GM18508 (cell line): Measurements from ENCODE around the gene CYB5A.

Source experiments
- ATAC-seq: cut with Tn5 transposase; IDR thresholded peaks from one replicate; pipeline ENCODE4 v1.9.1; 2021; ENCODE audit warnings: moderate number of reproducible peaks; ENCODE audit not compliant: insufficient read depth, unreplicated experiment

CYB5A gene

DNA sequence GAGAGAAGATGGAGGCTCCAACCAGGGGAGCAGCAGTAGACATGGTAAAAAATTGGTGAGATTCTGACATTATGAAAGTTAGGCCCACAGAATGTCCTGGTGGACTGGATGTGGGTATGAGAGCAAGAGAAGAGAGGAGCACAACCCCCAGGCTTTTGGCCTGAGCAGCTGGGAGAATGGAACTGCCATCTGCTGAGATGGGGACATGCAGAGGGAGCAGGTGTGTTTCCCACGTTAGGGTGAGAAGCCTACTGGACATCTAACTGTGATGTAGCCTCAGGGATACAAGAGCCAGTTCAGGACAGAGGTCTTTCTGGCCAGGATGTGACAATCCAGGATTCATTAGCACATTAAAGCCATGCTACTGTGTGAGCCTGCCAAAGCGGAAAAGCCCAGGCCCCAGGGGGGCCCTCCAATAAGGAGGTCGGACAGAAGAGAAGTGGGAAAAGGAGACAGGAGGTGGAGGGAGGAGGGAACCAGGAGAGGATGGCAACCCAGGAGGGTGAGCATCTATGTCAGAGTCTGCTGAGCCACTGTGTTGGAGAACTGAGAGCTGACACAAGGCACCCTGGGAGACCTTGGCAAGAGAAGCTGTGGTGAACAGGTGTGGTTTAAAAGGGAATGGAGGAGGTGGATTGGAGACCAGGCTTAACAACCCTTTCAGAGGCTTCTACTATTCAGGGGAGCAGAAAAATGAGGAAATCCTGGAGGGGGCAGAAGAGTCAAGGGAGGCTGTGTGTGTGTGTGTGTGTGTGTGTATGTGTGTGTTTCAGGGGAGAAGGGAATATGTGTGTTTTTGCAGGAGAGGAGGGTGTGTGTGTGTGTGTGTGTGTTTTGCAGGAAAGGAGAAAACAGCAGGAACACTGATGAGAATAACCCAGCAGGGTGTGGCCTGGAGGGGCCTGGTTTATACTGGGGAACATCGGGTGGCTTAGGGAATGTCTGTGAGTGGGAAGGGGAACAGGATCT, 10.5 kb downstream of the CYB5A start:
- no peak for ATAC-seq

DNA sequence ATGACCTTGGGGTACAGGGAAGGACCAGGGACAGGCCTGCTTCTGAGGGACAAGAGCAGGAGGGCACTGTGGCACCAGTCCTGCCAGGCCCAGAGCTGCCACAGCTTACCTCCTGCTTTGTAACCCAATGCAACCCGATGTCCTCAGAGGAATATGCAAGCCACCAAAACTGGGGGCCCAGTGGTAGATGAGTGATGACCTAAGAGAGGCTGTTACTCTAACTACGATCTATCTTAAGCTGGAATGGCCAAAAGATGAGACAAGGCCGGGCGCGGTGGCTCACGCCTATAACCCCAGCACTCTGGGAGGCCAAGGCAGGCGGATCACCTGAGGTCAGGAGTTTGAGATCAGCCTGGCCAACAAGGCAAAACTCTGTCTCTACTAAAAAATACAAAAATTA, 12.8 kb downstream of the CYB5A start:
- ATAC-seq: no peak

DNA sequence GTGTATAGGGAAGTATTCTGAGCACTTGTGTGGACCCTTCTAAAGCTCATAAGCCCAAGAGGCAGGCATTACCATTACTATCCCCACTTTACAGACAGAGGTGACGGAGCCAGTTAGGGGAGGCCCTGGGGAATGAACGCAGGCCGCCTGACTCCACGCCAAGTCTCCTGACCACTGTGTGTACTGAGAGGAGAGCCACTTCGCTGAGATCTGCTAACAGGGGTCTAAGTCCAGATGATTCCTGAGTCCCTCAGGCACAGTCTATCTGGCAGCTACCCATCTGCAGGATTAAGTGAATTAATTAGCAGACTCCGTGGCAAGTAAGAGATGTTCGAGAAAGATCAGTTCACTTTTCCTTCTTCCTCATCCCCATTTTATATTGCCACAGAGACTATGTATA, 13.7 kb downstream of the CYB5A start:
- ATAC-seq: no peak

DNA sequence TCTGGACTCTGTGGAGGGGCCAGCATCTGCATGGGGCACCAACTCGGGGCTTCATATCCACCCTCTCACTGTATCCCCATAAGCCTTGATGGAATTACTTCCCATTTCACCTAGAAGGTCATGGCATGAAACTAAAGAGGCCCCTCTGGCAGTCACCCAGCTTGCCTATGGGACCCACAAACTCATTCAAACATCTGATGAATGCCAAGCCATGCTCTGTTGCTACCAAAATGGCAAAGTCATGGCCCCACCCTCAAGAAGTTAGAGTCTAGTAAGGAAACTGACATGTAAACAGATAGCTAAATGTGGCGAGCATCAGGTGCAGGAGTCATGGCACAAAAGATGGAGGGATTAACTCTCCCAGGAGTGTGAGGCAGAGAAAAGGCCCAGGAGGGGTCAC, 14.5 kb downstream of the CYB5A start:
- ATAC-seq: no peak

DNA sequence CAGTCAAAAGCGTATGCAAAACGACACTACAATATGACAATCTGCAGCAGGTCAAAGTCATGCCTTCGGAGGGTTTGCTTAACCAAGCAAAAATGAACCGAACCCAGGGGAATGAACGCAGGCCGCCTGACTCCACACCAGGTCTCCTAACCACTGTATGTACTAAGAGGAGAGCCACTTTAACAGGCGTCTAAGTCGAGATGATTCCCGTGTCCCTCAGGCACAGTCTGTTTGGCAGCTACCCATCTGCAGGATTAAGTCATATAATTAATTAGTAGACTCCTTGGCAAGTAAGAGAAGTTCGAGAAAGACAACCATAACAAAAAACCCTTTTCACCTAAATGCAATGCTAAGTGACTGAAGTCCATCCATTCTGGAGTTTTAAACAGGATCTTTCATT, 15.2 kb downstream of the CYB5A start:
- ATAC-seq: no peak

DNA sequence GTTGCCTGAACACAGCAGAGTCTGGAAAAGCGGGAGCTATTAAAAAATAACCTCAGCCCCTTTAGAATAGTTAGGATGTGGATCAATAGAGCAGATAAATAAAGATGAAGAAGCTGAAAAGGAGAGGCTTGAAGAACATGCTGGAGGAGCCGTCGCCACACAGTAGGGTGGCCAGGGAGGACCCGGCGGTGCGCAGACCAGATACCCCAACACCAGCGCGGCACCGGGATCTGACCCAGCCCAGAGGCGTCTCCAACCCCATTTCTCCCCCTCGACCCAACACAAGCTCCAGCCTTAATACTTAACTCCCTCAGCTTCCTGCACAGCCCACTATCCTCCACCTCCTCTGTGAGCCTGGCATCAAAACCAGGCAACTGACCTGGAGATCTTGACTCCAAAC, 16.0 kb downstream of the CYB5A start:
- ATAC-seq: no peak

DNA sequence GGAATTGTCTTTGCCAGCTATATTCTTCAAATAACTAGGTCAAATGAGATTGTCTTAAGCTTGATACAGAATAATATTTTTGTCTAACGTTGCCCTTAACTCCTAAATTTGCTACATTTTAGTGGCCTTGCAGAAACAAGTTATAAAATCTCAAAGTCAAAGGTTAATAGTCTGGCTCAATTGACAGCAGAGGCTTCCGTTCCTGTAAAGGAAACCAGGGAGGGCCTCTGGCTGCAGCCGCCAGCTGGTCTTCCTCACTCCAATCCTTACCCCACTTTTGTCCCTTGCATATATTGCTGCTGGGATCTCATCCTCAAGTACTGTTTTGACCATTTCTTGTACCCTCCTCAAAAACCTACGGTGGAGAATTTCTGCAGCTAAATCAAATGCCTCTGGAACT, 17.1 kb downstream of the CYB5A start:
- no peak for ATAC-seq

DNA sequence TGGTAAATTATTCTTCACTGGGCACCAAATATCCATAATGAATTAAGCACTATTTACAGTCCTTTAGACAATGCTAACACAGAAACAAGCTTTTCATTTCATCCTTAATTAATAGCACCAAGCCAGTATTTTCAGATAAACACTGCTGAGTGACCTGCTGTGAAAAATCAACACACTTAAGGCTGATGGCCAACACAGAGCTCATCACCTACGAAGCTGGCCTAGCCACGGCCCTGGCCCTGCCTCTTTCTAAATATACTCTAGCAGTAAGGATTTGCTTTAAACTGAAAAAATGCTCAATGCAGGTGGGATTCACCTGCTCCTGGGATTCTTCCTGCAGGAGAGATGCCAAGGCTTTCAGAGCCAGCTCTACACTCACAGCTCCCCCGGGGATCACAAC, 18.4 kb downstream of the CYB5A start:
- no peak for ATAC-seq

DNA sequence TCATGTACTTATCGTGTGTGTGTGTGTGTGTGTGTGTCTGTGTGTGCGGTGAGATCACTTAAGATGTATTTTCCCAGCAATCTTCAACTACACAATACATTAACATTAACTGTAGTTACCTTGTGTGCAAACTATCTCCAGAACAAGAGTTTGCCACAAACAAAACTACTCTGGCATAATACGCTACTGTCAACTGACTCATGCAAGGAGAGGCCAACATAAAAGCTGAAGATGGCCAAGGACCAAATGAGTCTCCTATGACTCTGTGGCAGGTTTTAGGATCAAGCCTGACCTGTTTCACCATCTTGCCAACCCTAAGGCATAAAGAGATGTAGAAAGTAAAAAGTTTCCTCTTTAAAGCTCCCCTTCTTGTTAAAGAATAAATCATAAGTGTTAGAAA, 20.1 kb downstream of the CYB5A start:
- ATAC-seq: no peak

DNA sequence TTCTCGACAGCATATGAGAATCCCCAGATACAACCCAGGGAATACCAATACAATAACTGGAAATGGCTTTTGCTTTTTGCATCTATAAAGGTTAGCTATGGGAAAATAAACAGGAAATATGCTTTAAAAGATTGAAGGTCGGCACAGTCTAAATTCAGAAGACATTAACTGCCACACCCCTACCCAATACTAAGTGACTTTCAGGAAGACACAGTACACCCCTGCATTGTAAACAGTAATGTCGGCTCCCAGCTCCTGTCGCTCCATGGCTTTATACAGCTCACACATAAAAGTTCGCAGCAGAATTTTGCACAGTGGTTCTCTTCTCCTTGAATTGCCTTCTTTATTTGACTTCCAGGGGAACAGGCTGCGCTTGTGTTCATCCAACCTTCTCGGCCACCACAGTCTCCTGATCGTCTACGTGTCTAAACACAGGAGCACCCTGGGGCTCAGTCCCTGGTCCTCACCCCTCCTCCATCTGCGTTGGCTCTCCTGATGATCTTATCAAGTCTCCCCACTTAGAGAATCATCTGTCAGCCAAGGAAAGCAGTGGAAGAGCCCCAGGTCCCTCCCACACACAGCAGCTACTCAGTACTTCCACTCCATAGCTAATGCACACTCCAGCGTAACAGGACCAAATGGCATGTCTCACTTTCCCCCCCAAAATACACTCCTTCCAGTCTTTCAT, 22.7 kb downstream of the CYB5A start:
- ATAC-seq: no peak

DNA sequence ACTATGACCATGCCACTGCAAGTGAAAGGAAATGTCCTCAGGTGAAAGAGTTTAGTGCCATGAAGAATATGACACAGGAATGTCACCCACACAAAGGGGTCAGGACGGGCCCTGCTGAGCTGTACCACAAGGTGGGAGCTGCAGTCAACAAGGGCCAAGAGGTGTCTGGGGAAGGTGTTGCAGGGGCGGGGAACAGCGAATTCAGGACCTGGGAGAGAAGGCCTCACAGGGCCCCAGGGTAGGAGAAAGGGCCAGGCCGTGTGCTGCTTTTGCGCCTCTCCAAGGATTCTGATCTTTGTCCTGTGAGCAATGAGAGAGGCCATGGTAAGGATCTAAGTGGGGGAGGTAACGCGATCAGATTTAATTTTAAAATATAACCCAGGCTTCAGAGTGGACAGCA, 23.6 kb downstream of the CYB5A start:
- no peak for ATAC-seq

DNA sequence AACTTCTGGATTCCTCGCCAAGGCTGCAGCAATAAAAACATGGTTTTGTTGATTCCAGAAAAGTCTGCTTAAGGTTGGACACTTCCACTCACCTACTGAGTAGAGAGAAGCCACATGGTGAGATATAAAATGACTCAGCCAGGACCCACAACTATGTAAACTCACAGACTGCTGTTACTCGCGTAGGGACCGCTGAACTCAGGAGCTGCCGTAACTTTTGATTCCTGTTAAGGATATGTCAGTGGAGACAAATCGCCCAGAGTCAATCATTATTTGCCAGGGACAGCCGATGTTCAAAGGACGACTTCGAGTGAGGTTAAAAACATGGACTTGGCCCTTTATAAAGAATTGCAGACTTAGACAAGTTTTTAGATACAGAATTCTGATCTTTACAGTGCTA, 25.6 kb downstream of the CYB5A start:
- ATAC-seq: no peak

DNA sequence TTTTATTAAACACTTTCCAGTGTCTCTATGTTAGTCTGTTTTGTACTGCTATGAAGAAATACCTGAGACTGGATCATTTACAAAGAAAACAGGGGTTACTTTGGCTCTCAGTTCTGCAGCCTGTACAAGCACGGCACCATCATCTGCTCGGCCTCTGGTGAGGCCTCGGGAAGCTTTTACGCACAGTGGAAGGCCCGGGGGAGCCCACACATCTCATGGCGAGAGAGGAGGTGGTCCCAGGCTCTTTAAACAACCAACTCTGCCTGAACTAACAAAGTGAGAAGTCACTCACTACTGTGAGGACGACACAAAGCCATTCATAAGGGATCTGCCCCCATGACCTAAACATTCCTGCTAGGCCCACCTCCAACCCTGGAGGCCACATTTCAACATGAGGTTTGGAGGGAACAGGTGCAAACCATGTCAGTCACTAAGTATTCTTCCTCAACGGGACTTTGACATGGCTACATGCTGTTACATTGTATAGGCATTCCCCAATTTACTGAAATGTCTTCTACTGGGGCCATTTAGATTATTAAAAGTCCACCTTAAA, 26.1 kb downstream of the CYB5A start:
- no peak for ATAC-seq

DNA sequence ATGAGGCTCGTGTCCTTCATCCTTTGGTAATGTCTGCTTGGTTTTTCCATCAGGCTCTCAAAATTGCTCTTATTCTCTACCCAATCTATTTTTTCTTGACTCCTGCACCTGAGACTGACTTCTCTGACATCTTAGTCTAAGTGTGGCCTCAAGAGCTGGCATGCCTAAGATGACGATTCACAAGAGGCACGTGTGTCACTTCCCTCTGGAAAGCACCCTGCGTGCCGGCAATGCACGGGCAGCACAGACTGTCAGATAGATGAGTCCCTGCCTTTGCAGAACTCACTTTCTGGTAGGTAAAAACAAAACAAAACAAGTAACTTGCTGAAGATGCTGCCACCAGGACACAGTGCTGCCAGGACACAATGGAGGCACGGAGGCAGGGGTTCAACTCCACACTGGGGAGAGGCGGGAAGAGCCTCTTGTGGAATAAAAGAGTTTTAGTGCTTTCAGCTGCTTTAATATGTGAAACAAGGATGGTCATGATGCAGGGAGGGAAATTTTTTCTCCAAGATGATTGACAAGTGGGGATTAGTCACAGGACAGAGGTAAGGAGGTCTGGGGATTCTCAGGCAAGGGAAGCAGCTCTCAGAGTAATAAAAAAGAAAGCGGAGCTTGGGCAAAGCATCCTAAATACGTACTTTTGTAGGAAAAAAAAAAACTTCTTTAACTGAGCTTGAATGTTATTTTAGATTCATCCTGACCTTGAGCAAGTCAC, 27.3 kb downstream of the CYB5A start:
- ATAC-seq: peak; percentile 99

DNA sequence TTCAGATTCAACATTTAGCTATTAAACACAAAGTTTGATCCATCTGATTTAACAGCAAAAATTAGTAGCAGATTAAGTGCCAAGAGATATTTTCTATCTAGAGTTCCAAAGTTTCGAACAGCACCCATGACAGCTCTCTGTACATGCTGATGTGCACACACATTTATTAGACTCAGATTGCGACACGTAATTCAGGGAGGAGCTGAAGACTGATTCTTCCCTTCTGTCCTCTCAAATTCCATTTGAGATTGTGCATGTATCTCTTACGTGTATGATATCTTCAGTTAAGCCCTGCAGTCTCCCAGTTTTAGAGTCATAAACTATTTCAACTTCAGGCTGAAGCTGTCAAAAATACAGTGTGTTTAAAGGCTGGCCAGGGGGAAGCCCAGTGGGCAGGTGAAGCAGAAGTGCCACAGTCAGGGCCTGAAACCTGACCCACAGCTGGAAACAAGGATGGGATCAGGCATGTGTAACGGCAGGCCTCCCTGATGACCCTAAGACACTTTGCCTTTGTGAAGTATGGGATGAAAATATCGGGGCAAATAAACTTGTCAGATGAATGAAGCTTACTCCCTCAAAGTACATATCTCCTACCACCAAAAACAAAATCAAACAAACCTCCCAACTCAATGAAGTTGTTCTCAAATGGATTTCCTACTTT, 30.6 kb downstream of the CYB5A start:
- ATAC-seq: no peak

DNA sequence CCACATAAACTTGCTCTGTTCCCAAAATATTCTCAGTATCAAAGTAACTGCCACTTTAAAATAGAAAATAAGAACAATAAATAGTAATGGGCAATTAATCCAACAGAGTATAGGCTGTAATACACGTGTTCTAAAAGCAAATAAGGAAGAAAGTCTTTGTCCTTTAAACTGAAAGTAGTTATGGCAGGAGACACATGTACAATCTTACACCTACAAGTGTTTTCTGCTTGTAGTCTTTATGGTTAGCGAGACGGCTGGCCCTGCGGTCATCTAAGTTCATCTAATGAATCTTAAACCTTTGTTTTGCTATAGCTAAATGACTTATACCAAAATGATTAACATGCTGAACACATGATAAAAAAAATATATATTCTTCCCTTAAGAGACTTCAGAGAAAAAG, 32.4 kb downstream of the CYB5A start:
- no peak for ATAC-seq

DNA sequence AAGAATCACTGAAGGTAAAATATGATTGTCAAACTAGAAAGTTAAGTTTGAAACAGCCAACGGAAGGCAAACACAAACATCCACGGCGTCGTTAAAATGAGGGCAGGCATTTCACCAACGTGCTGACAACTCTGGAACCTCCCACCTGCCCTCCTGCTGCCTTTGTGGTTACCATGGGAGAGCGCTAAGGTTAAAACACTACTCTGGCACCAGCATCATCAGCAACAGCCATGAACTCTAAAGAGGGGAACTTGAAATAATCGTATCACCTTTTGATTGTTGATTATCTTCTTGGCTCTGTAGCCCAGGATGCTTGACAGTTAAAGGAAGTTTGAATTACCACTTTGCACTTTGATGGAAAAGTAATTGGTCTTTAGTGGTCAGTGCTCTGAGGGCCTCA, 34.7 kb downstream of the CYB5A start:
- no peak for ATAC-seq

DNA sequence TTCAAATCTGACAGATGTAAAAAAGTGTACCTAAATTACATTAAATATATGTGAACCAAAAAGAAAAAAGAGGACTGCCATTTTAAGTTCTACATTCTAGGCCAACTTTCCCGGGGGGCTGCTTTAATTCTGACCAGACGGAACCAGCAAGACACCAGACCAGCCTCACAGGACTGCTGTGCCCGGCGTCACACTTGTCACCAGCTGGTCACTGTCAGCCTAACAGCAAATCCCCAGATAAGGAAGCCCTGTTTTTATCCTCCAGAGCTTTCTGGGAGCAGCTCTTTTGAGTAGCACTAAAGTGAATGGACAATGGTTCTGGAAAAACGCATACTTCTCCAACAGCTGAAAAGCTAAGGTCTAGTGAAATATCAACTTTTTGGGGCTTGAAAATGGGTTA, 35.6 kb downstream of the CYB5A start:
- no peak for ATAC-seq

DNA sequence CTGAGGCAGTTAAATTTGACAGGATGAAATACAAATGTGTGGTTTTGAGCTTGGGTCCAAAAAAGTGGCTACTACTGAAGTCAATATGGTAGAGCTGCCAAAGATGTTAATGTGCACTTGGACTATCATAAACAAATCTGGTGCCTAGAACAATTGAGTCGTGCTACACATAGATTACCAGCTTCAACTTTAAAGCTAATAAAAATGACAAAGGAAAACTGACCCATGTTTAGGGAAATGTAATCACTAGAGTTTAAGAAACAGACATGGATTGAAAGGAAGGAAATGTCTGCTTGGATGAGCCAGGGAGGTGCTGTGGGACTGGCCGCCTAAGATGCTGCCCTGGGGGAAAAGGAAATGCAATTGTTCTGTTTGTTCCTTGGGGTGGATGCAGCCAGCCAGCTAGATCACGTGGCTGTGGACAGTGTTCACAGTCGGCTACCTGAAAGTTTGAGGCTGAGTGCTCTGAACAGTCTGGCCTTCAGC, 36.6 kb downstream of the CYB5A start:
- ATAC-seq: no peak

DNA sequence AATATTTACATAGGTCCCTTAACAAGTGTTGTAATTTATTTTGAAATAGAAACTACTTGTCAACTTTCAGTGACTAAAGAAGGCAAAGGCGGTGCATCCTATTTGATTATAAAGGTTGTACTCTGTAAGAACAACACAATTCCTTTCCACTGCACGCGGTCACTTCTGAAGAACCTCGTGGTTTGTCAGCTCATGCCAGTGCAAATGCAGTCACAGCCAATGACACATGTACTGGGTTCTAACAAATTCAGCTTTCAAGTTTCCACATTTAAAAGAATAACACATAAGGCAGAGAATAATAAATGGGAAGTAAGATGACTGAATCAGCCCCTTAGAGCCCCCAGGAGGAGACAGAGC, 39.7 kb downstream of the CYB5A start:
- ATAC-seq: no peak
